SU-DHL-6 (cell line): Measurements from ENCODE around the gene GPX2.

Source experiments
- EZH2phosphoT487 ChIP-seq: fragments of 200-600 bp; sonication (generic), shearing (Covaris generic); conservative IDR thresholded peaks from 2 replicates; pipeline ENCODE4 v1.6.1; 2018; ENCODE audit warnings: mild to moderate bottlenecking, antibody characterized with exemption, low read length, moderate library complexity, mixed read lengths
- TF ChIP-seq, protein P1 (sequence below): fragments of 200-600 bp; sonication (generic); IDR thresholded peaks from one replicate; pipeline ENCODE4 v1.5.1; 2017; ENCODE audit warnings: antibody characterized with exemption, mild to moderate bottlenecking, low read length, moderate library complexity; ENCODE audit not compliant: insufficient read depth, poor library complexity, severe bottlenecking

DNA sequence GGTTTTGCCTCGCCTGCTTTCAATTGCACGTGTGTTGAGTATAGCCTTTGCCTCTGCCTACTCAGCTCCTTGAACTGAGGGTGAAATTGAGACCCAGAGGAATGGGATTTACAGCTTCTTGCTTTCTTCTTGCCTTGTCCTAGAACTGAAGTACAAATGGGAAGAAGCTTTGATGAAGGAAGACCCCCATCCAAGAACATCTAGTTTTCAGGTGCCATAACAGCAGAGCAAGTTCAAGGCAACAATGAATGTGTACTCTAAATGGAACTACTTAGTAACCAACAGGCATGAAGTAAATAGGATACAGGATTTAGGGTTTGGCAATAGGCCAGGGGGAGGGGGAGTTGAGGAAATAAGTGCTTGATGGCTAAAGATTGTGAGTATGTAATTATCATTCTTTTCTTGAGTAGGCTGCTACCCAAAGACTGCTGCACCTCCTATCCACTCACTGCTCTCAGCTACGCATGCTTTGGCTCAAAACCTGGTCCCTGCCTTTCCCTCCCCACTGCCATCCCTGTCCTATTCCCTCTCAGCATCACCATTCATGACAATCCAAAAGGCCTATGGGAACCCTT, 2.1 kb downstream of the GPX2 start:
- TF ChIP-seq EZH2phosphoT487: no peak
- TF ChIP-seq, protein P1, sequence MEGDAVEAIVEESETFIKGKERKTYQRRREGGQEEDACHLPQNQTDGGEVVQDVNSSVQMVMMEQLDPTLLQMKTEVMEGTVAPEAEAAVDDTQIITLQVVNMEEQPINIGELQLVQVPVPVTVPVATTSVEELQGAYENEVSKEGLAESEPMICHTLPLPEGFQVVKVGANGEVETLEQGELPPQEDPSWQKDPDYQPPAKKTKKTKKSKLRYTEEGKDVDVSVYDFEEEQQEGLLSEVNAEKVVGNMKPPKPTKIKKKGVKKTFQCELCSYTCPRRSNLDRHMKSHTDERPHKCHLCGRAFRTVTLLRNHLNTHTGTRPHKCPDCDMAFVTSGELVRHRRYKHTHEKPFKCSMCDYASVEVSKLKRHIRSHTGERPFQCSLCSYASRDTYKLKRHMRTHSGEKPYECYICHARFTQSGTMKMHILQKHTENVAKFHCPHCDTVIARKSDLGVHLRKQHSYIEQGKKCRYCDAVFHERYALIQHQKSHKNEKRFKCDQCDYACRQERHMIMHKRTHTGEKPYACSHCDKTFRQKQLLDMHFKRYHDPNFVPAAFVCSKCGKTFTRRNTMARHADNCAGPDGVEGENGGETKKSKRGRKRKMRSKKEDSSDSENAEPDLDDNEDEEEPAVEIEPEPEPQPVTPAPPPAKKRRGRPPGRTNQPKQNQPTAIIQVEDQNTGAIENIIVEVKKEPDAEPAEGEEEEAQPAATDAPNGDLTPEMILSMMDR: no peak
